Stomach (tissue), 9 donors: ENCODE measurements around the gene NUP210. TPM values are rescaled to one million over a fixed set of nuclear protein-coding genes. Genes with fewer than 3 reads are reported as not detected.
A peak's percentile ranks its signal among the peaks of the same experiment; 100 is the strongest.

Experiments
- DNase-seq, 2 donors: peaks; one replicate each; pipeline versions ENCODE4 v3.0.0 to v3.0.0-alpha.2; 2013 to 2019
- H3K27ac ChIP-seq, 5 donors: fragments of 200-600 bp in 4 of 5; sonication (generic) in 4 of 5; one replicate each; pipeline ENCODE4 v1.5.1; 2013 to 2019; ENCODE audit warnings: mild to moderate bottlenecking in 1 of 5, moderate library complexity in 1 of 5
- H3K27me3 ChIP-seq, 3 donors: fragments of 200-600 bp; sonication (generic); one replicate each; pipeline ENCODE4 v1.5.1; 2017 to 2019; ENCODE audit warnings: mixed run types in 1 of 3
- H3K36me3 ChIP-seq, 4 donors: fragments of 200-600 bp; sonication (generic); 1 replicate in 3 of 4; 2 replicates in 1 of 4; pipeline ENCODE4 v1.5.1; 2016 to 2019
- H3K4me1 ChIP-seq, 4 donors: fragments of 200-600 bp; sonication (generic); one replicate each; pipeline ENCODE4 v1.5.1; 2016 to 2019
- H3K4me3 ChIP-seq, 4 donors: fragments of 200-600 bp; sonication (generic) in 3 of 4; one replicate each; pipeline ENCODE4 v1.5.1; 2016 to 2019; ENCODE audit warnings: mild to moderate bottlenecking in 1 of 4
- H3K9me3 ChIP-seq, 4 donors: fragments of 200-600 bp; sonication (generic); one replicate each; pipeline ENCODE4 v1.5.1; 2016 to 2019
- EP300 ChIP-seq: sonication (generic); formaldehyde crosslinking; IDR thresholded peaks from one replicate; pipeline ENCODE4 v1.6.1; 2017; ENCODE audit warnings: antibody characterized with exemption
- POLR2A ChIP-seq, 4 donors: fragments of 450-650 bp; IDR thresholded peaks; one replicate each; pipeline ENCODE4 v1.6.1; 2016; ENCODE audit warnings: antibody characterized with exemption in 4 of 4, control low read depth in 2 of 4, mild to moderate bottlenecking in 1 of 4, moderate library complexity in 1 of 4
- POLR2AphosphoS5 ChIP-seq, 3 donors: sonication (generic); formaldehyde crosslinking; IDR thresholded peaks; one replicate each; pipeline ENCODE4 v1.6.1; 2016; ENCODE audit warnings: antibody characterized with exemption in 3 of 3
- WGBS, 5 donors: extraction: QIAGEN DNeasy Blood & Tissue Kit in 3 of 5; methylation state at CpG; one replicate each; pipeline versions ENCODE4 v1.1.5 to v1.1.7; 2013 to 2018; 5-methylcytosine and 5-hydroxymethylcytosine counted together
- intact Hi-C: fragments of 100-400 bp; cut with DNase I; formaldehyde crosslinking; loops from one replicate; pipeline ENCODE4 v1.15.1; 2023; ENCODE audit warnings: low total_unique reads
- polyA plus RNA-seq, 3 donors: library from polyadenylated mRNA; stranded (reverse); fragments of 200-250 nt; gene quantifications; one replicate each; pipeline ENCODE4 v1.2.3, GENCODE V29; 2013
- total RNA-seq, 5 donors: library from RNA; depleted of rRNA; stranded (reverse); fragments of >200 nt; gene quantifications; one replicate each; pipeline versions ENCODE4 v1.1.0 to v1.2.3, GENCODE V29; 2014 to 2016
- TF ChIP-seq, protein P1 (sequence below), 7 experiments: fragments of 450-650 bp in 4 of 7; fragments of 200-600 bp in 3 of 7; sonication (generic) in 3 of 7; IDR thresholded peaks; one replicate each; pipeline ENCODE4 v1.5.1; 2016 to 2019; ENCODE audit warnings: antibody characterized with exemption in 7 of 7, control low read depth in 2 of 7, mild to moderate bottlenecking in 1 of 7
- donor health status: healthy with polysubstance abuse.
- donor health status: Bipolar disorder and iron deficiency.
- donor health status: healthy.

NUP210 gene
- total and polyA plus RNA-seq, 8 donors = 0.92 to 21.1 (median 10.8) TPM

- H3K27me3 ChIP-seq = no peaks in the 10 kb centered on the region
- TF ChIP-seq EP300 = no peak
- TF ChIP-seq POLR2A (IDR thresholded peaks at IDR 0.05) = no peak
- TF ChIP-seq POLR2AphosphoS5 (IDR thresholded peaks at IDR 0.05) = no peak
- TF ChIP-seq, protein P1, sequence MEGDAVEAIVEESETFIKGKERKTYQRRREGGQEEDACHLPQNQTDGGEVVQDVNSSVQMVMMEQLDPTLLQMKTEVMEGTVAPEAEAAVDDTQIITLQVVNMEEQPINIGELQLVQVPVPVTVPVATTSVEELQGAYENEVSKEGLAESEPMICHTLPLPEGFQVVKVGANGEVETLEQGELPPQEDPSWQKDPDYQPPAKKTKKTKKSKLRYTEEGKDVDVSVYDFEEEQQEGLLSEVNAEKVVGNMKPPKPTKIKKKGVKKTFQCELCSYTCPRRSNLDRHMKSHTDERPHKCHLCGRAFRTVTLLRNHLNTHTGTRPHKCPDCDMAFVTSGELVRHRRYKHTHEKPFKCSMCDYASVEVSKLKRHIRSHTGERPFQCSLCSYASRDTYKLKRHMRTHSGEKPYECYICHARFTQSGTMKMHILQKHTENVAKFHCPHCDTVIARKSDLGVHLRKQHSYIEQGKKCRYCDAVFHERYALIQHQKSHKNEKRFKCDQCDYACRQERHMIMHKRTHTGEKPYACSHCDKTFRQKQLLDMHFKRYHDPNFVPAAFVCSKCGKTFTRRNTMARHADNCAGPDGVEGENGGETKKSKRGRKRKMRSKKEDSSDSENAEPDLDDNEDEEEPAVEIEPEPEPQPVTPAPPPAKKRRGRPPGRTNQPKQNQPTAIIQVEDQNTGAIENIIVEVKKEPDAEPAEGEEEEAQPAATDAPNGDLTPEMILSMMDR (IDR thresholded peaks at IDR 0.05) = no peak
- 93 to 98% (median 97%) methylated on average over 3 of the region's 3 CpGs for WGBS, 5 donors
- no peak overlapping the region for H3K4me3 ChIP-seq
- H3K36me3 ChIP-seq = peaks cover 4 to 62% (median 54%) of the 10 kb centered on the region in 4 donors
- intact Hi-C loops = no loop called here
- H3K4me1 ChIP-seq = no peaks in the 10 kb centered on the region
- no peak overlapping the region for H3K27ac ChIP-seq
- no peak for DNase-seq
- H3K9me3 ChIP-seq = no peaks in the 10 kb centered on the region
Observed at GRCh38 chr3:13314877-13315276, 105.2 kb downstream of the NUP210 start.

DNA sequence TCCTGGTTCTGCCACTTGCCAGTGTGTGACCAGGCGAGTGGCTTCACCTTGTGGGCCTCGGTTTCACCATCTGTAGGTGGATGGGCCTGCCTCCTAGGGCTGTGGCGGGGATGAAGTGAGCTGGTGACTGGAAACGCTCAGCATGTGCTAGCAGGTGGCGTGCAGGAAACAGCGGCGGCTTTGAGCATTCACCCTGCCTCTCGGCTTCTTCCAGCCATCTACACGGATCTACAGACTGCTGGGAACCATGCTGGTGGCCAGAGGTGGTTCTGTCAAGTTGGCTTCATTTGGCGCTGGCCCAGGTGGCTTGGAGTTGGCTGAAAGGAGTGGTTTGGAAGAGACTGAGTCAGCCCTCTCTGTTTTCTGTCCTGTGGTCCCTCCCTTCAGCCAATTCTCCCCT, 106.3 kb downstream of the NUP210 start:
- no peaks in the 10 kb centered on the region for H3K4me1 ChIP-seq
- no peak overlapping the region for H3K4me3 ChIP-seq
- no peaks in the 10 kb centered on the region for H3K27me3 ChIP-seq
- DNase-seq = no peak
- intact Hi-C loops = no loop called here
- no peak overlapping the region for H3K27ac ChIP-seq
- no peak for TF ChIP-seq POLR2AphosphoS5 (IDR thresholded peaks at IDR 0.05)
- TF ChIP-seq EP300 = no peak
- TF ChIP-seq, protein P1 (IDR thresholded peaks at IDR 0.05) = no peak
- TF ChIP-seq POLR2A (IDR thresholded peaks at IDR 0.05) = no peak
- H3K9me3 ChIP-seq = no peaks in the 10 kb centered on the region
- 92 to 97% (median 93%) methylated on average over 9 to 10 of the region's 10 CpGs for WGBS, 5 donors
- peaks cover 0 to 51% (median 44%) of the 10 kb centered on the region in 4 donors for H3K36me3 ChIP-seq

DNA sequence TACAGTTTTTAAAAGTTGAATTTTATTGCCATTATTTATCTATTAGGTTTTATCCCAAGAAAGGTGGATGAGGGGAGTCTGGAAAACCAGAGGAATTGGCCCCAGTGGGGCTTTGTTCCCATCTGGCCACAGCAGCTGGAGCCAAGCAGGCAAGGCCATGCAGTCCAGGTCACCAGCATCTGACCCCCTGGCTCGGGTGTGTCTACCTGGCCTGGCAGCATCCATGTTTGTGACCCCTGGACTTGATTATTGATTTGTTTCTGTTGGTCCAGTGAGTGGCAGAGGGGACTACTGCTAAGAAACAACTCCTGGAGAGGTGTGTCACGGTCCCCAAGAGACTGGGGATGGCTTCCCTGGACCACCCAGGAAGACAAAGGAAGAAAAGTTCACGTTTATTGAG, 111.1 kb downstream of the NUP210 start:
- H3K4me1 ChIP-seq = no peaks in the 10 kb centered on the region
- TF ChIP-seq EP300 = no peak
- TF ChIP-seq POLR2A (IDR thresholded peaks at IDR 0.05) = no peak
- TF ChIP-seq, protein P1 (IDR thresholded peaks at IDR 0.05) = no peak
- TF ChIP-seq POLR2AphosphoS5 (IDR thresholded peaks at IDR 0.05) = no peak
- peaks cover 0 to 6% (median 2%) of the 10 kb centered on the region in 4 donors for H3K36me3 ChIP-seq
- WGBS, 5 donors = 65 to 71% (median 68%) methylated on average over 3 of the region's 3 CpGs
- H3K9me3 ChIP-seq = no peaks in the 10 kb centered on the region
- intact Hi-C loops = no loop called here
- H3K27ac ChIP-seq = no peak overlapping the region
- H3K27me3 ChIP-seq = no peaks in the 10 kb centered on the region
- DNase-seq = no peak
- no peak overlapping the region for H3K4me3 ChIP-seq

- intact Hi-C loops = no loop called here
- H3K9me3 ChIP-seq = no peaks in the 10 kb centered on the region
- TF ChIP-seq POLR2AphosphoS5 (IDR thresholded peaks at IDR 0.05) (no peak), EP300 (no peak), POLR2A (IDR thresholded peaks at IDR 0.05) (no peak)
- TF ChIP-seq, protein P1 (IDR thresholded peaks at IDR 0.05) = peak in 4 of 7 experiments; percentile 4 to 28 (median 14)
- no peak overlapping the region for H3K27ac ChIP-seq
- H3K4me3 ChIP-seq = no peak overlapping the region
- H3K27me3 ChIP-seq = no peaks in the 10 kb centered on the region
- WGBS, 5 donors = 23 to 45% (median 30%) methylated on average over 5 to 6 of the region's 6 CpGs
- H3K4me1 ChIP-seq = no peaks in the 10 kb centered on the region
- H3K36me3 ChIP-seq = no peaks in the 10 kb centered on the region
- peak; percentile 39 to 66 for DNase-seq
Observed at GRCh38 chr3:13308380-13308801, 111.7 kb downstream of the NUP210 start.
